IMR-90 (cell line): Measurements from ENCODE around the gene SETDB1. TPM values are rescaled to one million over a fixed set of nuclear protein-coding genes. Genes with fewer than 3 reads are reported as not detected.

Experiments used
- ATAC-seq: fragments of 200-7000 bp; cut with Tn5 transposase; 2 replicates; pipeline ENCODE4 v1.9.1; 2020; ENCODE audit warnings: low read depth, mild to moderate bottlenecking, moderate library complexity
- BruUV-seq: library from RNA; stranded (reverse); fragments of 400-500 nt; replicated peaks from 2 replicates; lab custom pipeline; 2021; lab: Mats Ljungman, UMichigan
- CTCF ChIA-PET: fragments of 300-600 bp; formaldehyde crosslinking; extraction: SDS; loops from one replicate; lab custom pipeline; 2021; ENCODE audit warnings: antibody characterized with exemption; lab: Yijun Ruan, JAX
- POLR2A ChIA-PET: fragments of 300-600 bp; sonication (Branson Sonifier 250); formaldehyde crosslinking; loops from one replicate; lab custom pipeline; 2022; ENCODE audit warnings: antibody characterized with exemption; ENCODE audit not compliant: unreplicated experiment; lab: Charles Lee
- DNase-seq: peaks from one replicate; pipeline ENCODE4 v3.0.0; 2013
- H2AFZ ChIP-seq: replicated peaks from 2 replicates; pipeline ENCODE3; 2013; ENCODE audit warnings: low read length, mild to moderate bottlenecking; ENCODE audit not compliant: poor library complexity
- H2AK5ac ChIP-seq: 2 replicates; pipeline ENCODE4 v1.6.1; 2013; ENCODE audit warnings: low read depth, low read length, inconsistent platforms
- H2AK9ac ChIP-seq: replicated peaks from 2 replicates; pipeline ENCODE3; 2013; ENCODE audit warnings: mild to moderate bottlenecking, low read depth, low read length, moderate library complexity; ENCODE audit not compliant: poor library complexity
- H2BK120ac ChIP-seq: 2 replicates; pipeline ENCODE4 v1.6.1; 2013; ENCODE audit warnings: low read depth, low read length, inconsistent platforms
- H2BK15ac ChIP-seq: 3 replicates; pipeline ENCODE4 v1.6.1; 2013; ENCODE audit warnings: low read depth, low read length, inconsistent platforms
- H2BK20ac ChIP-seq: 2 replicates; pipeline ENCODE4 v1.6.1; 2013; ENCODE audit warnings: low read depth, mild to moderate bottlenecking, inconsistent platforms, low read length, moderate library complexity
- H2BK5ac ChIP-seq: 2 replicates; pipeline ENCODE4 v1.6.1; 2013; ENCODE audit warnings: mild to moderate bottlenecking, low read depth, low read length, inconsistent platforms; ENCODE audit not compliant: poor library complexity, severe bottlenecking
- H3K14ac ChIP-seq: replicated peaks from 2 replicates; pipeline ENCODE4 v1.6.1; 2013; ENCODE audit warnings: low read depth, low read length, inconsistent platforms
- H3K18ac ChIP-seq: 2 replicates; pipeline ENCODE4 v1.6.1; 2013; ENCODE audit warnings: low read depth, low read length, control low read depth
- H3K23ac ChIP-seq: 2 replicates; pipeline ENCODE4 v1.6.1; 2013; ENCODE audit warnings: low read depth, low read length, inconsistent platforms
- H3K27ac ChIP-seq: 2 replicates; pipeline ENCODE4 v1.5.1; 2013; ENCODE audit warnings: mild to moderate bottlenecking, control low read depth, low read length; ENCODE audit not compliant: insufficient read depth
- H3K27me3 ChIP-seq: 2 replicates; pipeline ENCODE4 v1.6.1; 2013; ENCODE audit warnings: low read length; ENCODE audit not compliant: control insufficient read depth, insufficient read depth
- H3K36me3 ChIP-seq: 2 replicates; pipeline ENCODE4 v1.6.1; 2013; ENCODE audit warnings: low read length, mixed read lengths; ENCODE audit not compliant: control insufficient read depth, insufficient read depth
- H3K4ac ChIP-seq: 2 replicates; pipeline ENCODE4 v1.6.1; 2013; ENCODE audit warnings: low read depth, low read length, inconsistent platforms
- H3K4me1 ChIP-seq: 2 replicates; pipeline ENCODE4 v1.6.1; 2013; ENCODE audit warnings: low read length, mixed read lengths; ENCODE audit not compliant: control insufficient read depth, insufficient read depth
- H3K4me2 ChIP-seq: 2 replicates; pipeline ENCODE4 v1.6.1; 2013; ENCODE audit warnings: low read depth, mild to moderate bottlenecking, control low read depth, low read length, moderate library complexity
- H3K4me3 ChIP-seq: 2 replicates; pipeline ENCODE4 v1.5.1; 2013; ENCODE audit warnings: low read depth, mild to moderate bottlenecking, control low read depth, low read length, moderate library complexity; ENCODE audit not compliant: insufficient read depth
- H3K56ac ChIP-seq: 2 replicates; pipeline ENCODE4 v1.6.1; 2013; ENCODE audit warnings: low read length, inconsistent platforms; ENCODE audit not compliant: insufficient read depth; ENCODE audit errors: extremely low read depth
- H3K79me1 ChIP-seq, 2 experiments: 2 replicates each; pipeline ENCODE4 v1.6.1; 2013; ENCODE audit warnings: low read length in 2 of 2, inconsistent platforms in 1 of 2, low read depth in 1 of 2
- H3K9ac ChIP-seq: 2 replicates; pipeline ENCODE4 v1.6.1; 2013; ENCODE audit warnings: low read depth, low read length, control low read depth
- H3K9me1 ChIP-seq: 2 replicates; pipeline ENCODE4 v1.6.1; 2013; ENCODE audit warnings: low read length, inconsistent platforms; ENCODE audit not compliant: insufficient read depth
- H3K9me3 ChIP-seq: 2 replicates; pipeline ENCODE4 v1.6.1; 2013; ENCODE audit warnings: low read length; ENCODE audit not compliant: control insufficient read depth, insufficient read depth
- H4K20me1 ChIP-seq: 2 replicates; pipeline ENCODE4 v1.6.1; 2013; ENCODE audit warnings: low read length, inconsistent platforms; ENCODE audit not compliant: insufficient read depth
- H4K5ac ChIP-seq: 2 replicates; pipeline ENCODE4 v1.6.1; 2013; ENCODE audit warnings: mild to moderate bottlenecking, low read depth, low read length, control low read depth
- H4K8ac ChIP-seq, 2 experiments: 2 replicates each; pipeline ENCODE4 v1.6.1; 2013; ENCODE audit warnings: low read depth in 2 of 2, low read length in 2 of 2, control low read depth in 1 of 2, inconsistent platforms in 1 of 2
- H4K91ac ChIP-seq: 2 replicates; pipeline ENCODE4 v1.6.1; 2013; ENCODE audit warnings: low read depth, low read length, inconsistent platforms; ENCODE audit not compliant: insufficient read depth
- BHLHE40 ChIP-seq: fragments of 150-350 bp; IDR thresholded peaks from 2 replicates; pipeline ENCODE4 v1.6.1; 2016; ENCODE audit warnings: mild to moderate bottlenecking, low read depth, low read length
- CEBPB ChIP-seq: IDR thresholded peaks from 2 replicates; pipeline ENCODE4 v1.6.1; 2012; ENCODE audit warnings: low read depth, low read length, improper control_type of control experiment
- CHD1 ChIP-seq: IDR thresholded peaks from 2 replicates; pipeline ENCODE4 v1.6.1; 2012; ENCODE audit warnings: low read depth, low read length, improper control_type of control experiment
- CTCF ChIP-seq: conservative IDR thresholded peaks from 2 replicates; pipeline ENCODE4 v1.5.1; 2012; ENCODE audit warnings: mild to moderate bottlenecking, low read depth, low read length, improper control_type of control experiment
- ELK1 ChIP-seq: fragments of 150-350 bp; IDR thresholded peaks from 2 replicates; pipeline ENCODE4 v1.6.1; 2016; ENCODE audit warnings: low read depth, mild to moderate bottlenecking, low read length, moderate library complexity, borderline replicate concordance
- FOS ChIP-seq: fragments of 150-350 bp; IDR thresholded peaks from 2 replicates; pipeline ENCODE4 v1.6.1; 2016; ENCODE audit warnings: low read depth, low read length
- MAFK ChIP-seq: IDR thresholded peaks from 2 replicates; pipeline ENCODE4 v1.6.1; 2012; ENCODE audit warnings: low read depth, low read length, improper control_type of control experiment
- MAZ ChIP-seq: IDR thresholded peaks from 2 replicates; pipeline ENCODE4 v1.6.1; 2012; ENCODE audit warnings: low read depth, mild to moderate bottlenecking, low read length, improper control_type of control experiment, moderate library complexity, borderline replicate concordance
- MXI1 ChIP-seq: IDR thresholded peaks from 2 replicates; pipeline ENCODE4 v1.6.1; 2012; ENCODE audit warnings: low read depth, mild to moderate bottlenecking, low read length, moderate library complexity, borderline replicate concordance
- NFE2L2 ChIP-seq: fragments of 150-350 bp; IDR thresholded peaks from 2 replicates; pipeline ENCODE4 v1.6.1; 2016; ENCODE audit warnings: low read depth, mild to moderate bottlenecking, low read length
- POLR2A ChIP-seq: IDR thresholded peaks from 2 replicates; pipeline ENCODE4 v1.6.1; 2012; ENCODE audit warnings: mild to moderate bottlenecking, low read depth, low read length
- RAD21 ChIP-seq: IDR thresholded peaks from 2 replicates; pipeline ENCODE4 v1.6.1; 2012; ENCODE audit warnings: low read length, improper control_type of control experiment
- RCOR1 ChIP-seq: IDR thresholded peaks from 2 replicates; pipeline ENCODE4 v1.6.1; 2012; ENCODE audit warnings: mild to moderate bottlenecking, low read length, improper control_type of control experiment; ENCODE audit not compliant: insufficient replicate concordance
- RFX5 ChIP-seq: IDR thresholded peaks from 2 replicates; pipeline ENCODE4 v1.8.0; 2012; ENCODE audit warnings: low read depth, mild to moderate bottlenecking, low read length, moderate library complexity
- SMC3 ChIP-seq: fragments of 150-350 bp; IDR thresholded peaks from 2 replicates; pipeline ENCODE4 v1.6.1; 2016; ENCODE audit warnings: low read depth, mild to moderate bottlenecking, antibody characterized with exemption, low read length, moderate library complexity
- USF2 ChIP-seq: fragments of 150-350 bp; IDR thresholded peaks from 2 replicates; pipeline ENCODE4 v1.6.1; 2017; ENCODE audit warnings: mild to moderate bottlenecking, antibody characterized with exemption, low read length, low read depth
- WGBS, 2 experiments: methylation state at CpG; one replicate each; pipeline versions ENCODE4 v1.1.5 to v1.1.7; 2013; ENCODE audit warnings: missing lambda C conversion rate in 2 of 2; ENCODE audit not compliant: insufficient read length in 1 of 2; ENCODE audit errors: extremely low coverage in 2 of 2; 5-methylcytosine and 5-hydroxymethylcytosine counted together
- dilution Hi-C: fragments of 300-500 bp; cut with HindIII; formaldehyde crosslinking; loops from one replicate; pipeline ENCODE4 v1.14.3; 2018; ENCODE audit warnings: low sequenced_read_pairs; ENCODE audit not compliant: unreplicated experiment
- in situ Hi-C: fragments of 300-500 bp; cut with MboI; formaldehyde crosslinking; loops from 3 replicates; pipeline ENCODE4 v1.14.3; 2019; ENCODE audit warnings: low sequenced_read_pairs, inconsistent platforms, mixed read lengths
- intact Hi-C: fragments of 100-400 bp; cut with micrococcal nuclease; formaldehyde crosslinking; loops from 2 replicates; pipeline ENCODE4 v1.10.0; 2022
- polyA plus RNA-seq, 3 experiments: library from polyadenylated mRNA; depleted of rRNA; stranded (reverse); fragments of >200 nt; gene quantifications; 2 replicates each; pipeline ENCODE4 v1.2.3, GENCODE V29; 2012; ENCODE audit warnings: low replicate concordance in 1 of 3
- total RNA-seq: library from RNA; depleted of rRNA; stranded (reverse); fragments of >200 nt; gene quantifications from 2 replicates; pipeline ENCODE4 v1.2.3, GENCODE V29; 2012

SETDB1 gene
- total and polyA plus RNA-seq, 2 of the 4 experiments (the other 2 are of a cell fraction) = 18.7 to 22.9 TPM

GRCh38 chr1:150994248-150994647, 68.1 kb downstream of the SETDB1 start:
- Histone ChIP-seq H3K9ac (no peak overlapping the region), H3K14ac (no peak overlapping the region), H3K4ac (no peak overlapping the region), H3K4me3 (no peak overlapping the region), H3K4me1 (no peaks in the 10 kb centered on the region; the same call in 1 of the 2 replicates), H4K91ac (no peak overlapping the region), H3K79me1 (no peaks in the 10 kb centered on the region), H2BK15ac (no peak overlapping the region), H4K8ac (no peak overlapping the region), H2BK5ac (no peak overlapping the region), H4K20me1 (no peaks in the 10 kb centered on the region), H3K27me3 (no peaks in the 10 kb centered on the region), H3K9me1 (peaks cover 6% of the 10 kb centered on the region; the same call in 1 of the 2 replicates), H3K9me3 (no peaks in the 10 kb centered on the region), H3K36me3 (peaks cover 22% of the 10 kb centered on the region), H3K27ac (no peak overlapping the region), H3K18ac (no peak overlapping the region), H2AK9ac (no peak overlapping the region), H3K4me2 (no peak overlapping the region), H4K5ac (no peak overlapping the region), H3K23ac (no peak overlapping the region), H2BK120ac (no peak overlapping the region), H3K56ac (no peak overlapping the region), H2BK20ac (no peak overlapping the region), H2AK5ac (no peak overlapping the region), H2AFZ (no peak overlapping the region)
- intact Hi-C loops = no loop called here
- dilution Hi-C loops = no loop called here
- TF ChIP-seq CEBPB (no peak), RAD21 (no peak), MAFK (no peak), MXI1 (no peak), CHD1 (no peak), NFE2L2 (no peak), POLR2A (no peak), RFX5 (no peak), FOS (no peak), MAZ (no peak), USF2 (no peak), SMC3 (no peak), ELK1 (no peak), BHLHE40 (no peak), RCOR1 (no peak), CTCF (no peak)
- no TSS peak for BruUV-seq
- in situ Hi-C loops = no loop called here
- POLR2A ChIA-PET = no interaction called here
- DNase-seq (no peak), ATAC-seq (no peak)
- 93% methylated on average over 2 of the region's 3 CpGs; no CpG with 5 or more reads in 1 of the 2 experiments for WGBS, 2 experiments
- CTCF ChIA-PET = no interaction called here
